GM19455 (cell line): Measurements from ENCODE around the gene ANK2.
A peak's percentile ranks its signal among the peaks of the same experiment; 100 is the strongest.

Experiments
- ATAC-seq: cut with Tn5 transposase; IDR thresholded peaks from one replicate; pipeline ENCODE4 v1.9.1; 2021; ENCODE audit not compliant: unreplicated experiment

The ANK2 gene

GRCh38 chr4:113049421-113050370, at the start of gene ANK2:
Gene ANK2, plus strand, starts transcription at chr4:113049653. Its CDS starts 76 bp downstream, at chr4:113049729.
- ATAC-seq = no peak

DNA sequence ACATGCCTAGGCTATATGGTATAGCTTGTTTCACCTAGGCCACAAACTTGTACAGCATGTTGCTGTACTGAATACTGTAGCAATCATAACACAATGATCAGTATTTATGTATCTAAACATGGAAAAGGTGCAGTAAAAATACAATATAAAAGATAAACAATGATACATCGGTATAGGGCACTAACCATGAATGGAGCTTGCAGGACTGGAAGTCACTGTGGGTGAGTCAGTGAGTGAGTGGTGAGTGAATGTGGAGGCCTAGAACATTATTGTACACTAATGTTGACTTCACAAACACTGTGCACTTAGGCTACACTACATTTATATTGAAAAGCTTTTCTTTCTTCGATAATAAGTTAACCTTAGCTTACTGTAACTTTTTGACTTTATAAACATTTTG, 45.6 kb upstream of the ANK2 start:
- no peak for ATAC-seq

GRCh38 chr4:113004655-113005054, 44.8 kb upstream of the ANK2 start:
- ATAC-seq = no peak

DNA sequence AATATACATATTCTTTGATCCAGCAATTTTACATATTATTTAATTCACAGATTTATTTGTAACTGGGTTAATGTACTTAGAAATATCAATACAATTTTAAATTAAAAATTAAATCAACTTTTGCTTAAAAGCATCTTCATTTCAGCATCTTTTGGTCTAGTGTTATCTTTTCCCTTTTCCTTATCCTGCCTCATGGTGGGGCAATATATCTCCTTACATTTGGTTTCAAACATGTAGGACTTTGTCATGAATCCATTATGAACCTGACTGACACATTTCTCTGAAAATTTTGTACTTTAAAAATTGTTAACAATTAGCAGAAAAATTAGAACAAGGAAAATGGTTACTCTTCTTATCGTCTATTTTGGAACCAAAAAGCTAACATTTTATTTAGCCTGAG, 42.8 kb upstream of the ANK2 start:
- no peak for ATAC-seq

DNA sequence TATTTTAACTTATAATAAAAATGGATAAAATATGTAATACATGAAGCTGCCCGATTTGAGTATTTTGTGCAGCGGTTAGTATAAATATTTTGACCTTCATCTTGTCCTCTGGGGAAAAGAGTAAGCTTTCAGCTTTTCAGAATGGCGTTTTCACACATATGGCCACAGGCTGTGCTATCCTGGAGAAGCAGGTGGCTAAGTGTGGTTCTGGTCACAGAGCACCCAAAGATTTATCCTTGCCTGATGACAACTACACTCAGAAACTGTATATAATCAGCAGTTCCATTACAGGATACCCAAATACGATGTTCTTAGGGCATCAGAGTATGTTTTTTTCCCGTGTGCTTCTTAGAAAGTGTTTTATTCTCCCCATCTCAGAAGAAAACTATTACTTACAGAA, 42.3 kb upstream of the ANK2 start:
- no peak for ATAC-seq

DNA sequence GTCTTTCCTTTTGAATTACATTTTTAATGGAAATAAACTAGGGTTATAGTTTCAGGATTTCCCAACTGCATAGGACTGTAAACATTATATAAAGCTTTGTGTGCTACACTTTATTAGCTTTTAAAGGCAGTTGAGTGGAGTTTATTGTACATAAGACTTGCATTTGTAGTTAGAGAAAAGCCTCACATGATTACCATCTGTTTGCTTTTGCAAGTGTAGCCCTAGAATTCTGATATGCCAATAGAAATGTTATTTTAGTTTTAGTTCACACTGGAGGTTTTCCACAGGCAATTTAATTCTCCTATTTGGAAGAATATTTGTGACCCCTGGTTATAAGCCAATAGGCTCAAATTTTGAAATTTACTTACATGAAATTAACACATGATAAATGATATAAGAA, 41.3 kb upstream of the ANK2 start:
- ATAC-seq = no peak

GRCh38 chr4:113008716-113009115, 40.7 kb upstream of the ANK2 start:
- ATAC-seq = no peak

- ATAC-seq = no peak
Observed at GRCh38 chr4:113009461-113009860, 40.0 kb upstream of the ANK2 start.

GRCh38 chr4:113012122-113012725, 37.2 kb upstream of the ANK2 start:
- ATAC-seq = no peak

- ATAC-seq = no peak
Observed at GRCh38 chr4:113012786-113013185, 36.7 kb upstream of the ANK2 start.

DNA sequence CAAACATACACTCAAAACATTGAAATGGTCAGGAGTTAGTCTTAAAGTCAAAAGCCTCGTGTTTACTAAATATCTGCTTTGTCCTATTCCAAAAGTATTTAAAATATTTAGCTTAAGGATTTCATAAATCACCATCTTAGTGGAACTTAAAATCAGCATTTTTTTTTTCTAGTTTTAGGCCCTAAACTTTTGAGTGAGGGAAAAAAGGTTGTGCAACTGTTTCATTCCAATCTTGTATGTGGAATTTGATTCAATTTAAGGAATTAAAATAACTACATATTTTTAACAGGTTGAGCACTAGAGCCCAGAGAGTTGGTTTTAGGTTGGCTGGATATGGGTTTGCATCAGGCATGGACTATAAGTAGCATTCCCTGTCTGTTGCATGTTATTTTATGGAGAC, 35.7 kb upstream of the ANK2 start:
- no peak for ATAC-seq

DNA sequence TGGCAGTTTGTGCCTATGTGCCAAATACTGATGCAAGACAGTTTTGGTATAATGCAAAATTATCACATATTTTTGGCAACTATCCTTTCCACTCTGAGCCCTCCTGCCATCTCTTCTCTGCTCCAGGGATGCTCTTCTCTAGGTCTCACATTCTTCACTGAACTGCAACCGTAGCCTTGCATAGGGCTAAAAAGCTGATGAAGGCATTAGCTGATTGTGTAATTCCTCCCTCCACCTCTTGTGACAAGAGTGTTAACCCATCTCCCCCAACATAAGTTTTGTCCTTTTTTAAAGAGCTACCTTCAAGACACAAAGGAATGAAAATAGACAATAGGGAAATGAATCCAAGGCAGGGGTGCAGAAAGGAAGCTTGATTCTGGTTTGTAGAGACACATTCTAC, 33.1 kb upstream of the ANK2 start:
- no peak for ATAC-seq

GRCh38 chr4:113020966-113021365, 28.5 kb upstream of the ANK2 start:
- no peak for ATAC-seq

- ATAC-seq = no peak
Observed at GRCh38 chr4:113024388-113024787, 25.1 kb upstream of the ANK2 start.

GRCh38 chr4:113025416-113025815, 24.0 kb upstream of the ANK2 start:
- no peak for ATAC-seq

DNA sequence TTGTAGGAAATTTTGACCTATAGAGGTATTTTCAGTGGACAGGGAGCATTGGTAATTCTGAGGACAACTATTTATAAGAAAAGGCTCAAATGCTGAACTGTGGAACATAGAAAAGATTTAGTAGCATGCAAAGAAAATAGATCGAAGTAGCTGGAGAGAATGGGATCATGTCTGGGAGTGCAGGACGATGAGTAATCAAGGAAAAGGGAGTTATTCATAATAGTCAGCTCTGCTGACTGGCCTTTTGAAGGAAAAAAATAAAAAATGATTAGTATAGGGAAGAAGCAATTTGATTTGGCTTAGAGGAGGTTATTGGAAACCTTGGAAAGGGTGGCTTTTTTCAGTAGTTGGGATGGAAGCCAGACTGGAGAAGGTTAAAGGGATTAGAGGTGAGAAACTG, 22.9 kb upstream of the ANK2 start:
- ATAC-seq = no peak

DNA sequence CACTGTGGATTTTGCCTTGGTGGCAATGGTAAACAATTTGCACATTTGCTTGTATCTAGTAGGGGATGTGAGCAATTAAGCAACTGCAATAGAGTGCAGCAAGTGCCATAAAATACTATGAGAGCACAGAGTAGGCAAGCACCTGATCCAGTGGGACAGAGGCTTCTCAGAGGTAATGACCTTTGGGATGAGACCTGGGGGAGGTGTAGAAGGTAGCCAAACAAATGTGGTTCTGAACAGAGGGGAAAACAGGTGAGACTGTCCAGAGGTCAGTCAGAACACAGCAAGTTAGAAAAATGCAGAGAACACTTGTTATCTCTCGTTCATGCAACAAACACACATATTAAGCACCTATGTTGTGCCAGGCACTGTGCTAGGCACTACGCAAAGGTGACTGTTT, 21.4 kb upstream of the ANK2 start:
- no peak for ATAC-seq

- no peak for ATAC-seq
Observed at GRCh38 chr4:113031212-113031611, 18.2 kb upstream of the ANK2 start.

- ATAC-seq = peak; percentile 79
Observed at GRCh38 chr4:113040793-113041192, 8.7 kb upstream of the ANK2 start.

- ATAC-seq = no peak
Observed at GRCh38 chr4:113042502-113042901, 7.0 kb upstream of the ANK2 start.

DNA sequence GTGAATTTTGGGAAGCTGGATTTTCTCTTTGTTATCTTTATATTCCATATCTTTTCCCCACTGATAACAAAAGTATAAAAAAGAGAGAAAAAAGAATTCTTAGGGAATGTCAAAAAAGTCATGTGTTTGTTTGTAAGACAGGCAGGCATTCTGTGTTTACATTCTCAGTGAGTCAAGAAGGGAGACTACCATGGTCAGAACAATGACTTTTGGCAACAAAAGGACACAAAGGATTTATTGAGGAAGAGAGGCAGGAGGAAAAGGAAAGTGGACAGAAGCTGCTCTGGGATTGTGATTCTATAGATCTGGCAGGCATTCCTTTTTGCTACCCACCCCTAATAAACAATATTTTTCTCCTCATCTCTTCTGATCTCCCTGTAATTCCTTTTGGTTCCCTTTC, 5.9 kb upstream of the ANK2 start:
- no peak for ATAC-seq

DNA sequence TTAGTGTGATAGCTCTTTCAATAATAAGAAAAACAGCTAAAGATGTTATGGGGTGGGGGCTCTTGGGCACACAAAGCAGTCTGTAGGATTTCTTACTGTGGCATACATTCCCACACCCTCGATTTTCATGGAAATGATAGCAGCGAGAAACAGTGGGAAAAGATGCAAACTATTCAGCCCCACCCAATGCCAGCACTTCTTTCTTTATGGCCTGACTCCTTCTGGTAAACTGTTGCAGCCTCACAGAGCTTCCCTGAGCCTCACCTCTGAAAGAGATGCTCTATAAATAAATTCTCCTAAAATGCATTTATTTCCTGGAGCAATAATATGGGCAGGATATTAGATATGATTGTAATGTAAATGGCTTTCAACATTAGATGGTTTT, 910 bp downstream of the ANK2 start:
- no peak for ATAC-seq

DNA sequence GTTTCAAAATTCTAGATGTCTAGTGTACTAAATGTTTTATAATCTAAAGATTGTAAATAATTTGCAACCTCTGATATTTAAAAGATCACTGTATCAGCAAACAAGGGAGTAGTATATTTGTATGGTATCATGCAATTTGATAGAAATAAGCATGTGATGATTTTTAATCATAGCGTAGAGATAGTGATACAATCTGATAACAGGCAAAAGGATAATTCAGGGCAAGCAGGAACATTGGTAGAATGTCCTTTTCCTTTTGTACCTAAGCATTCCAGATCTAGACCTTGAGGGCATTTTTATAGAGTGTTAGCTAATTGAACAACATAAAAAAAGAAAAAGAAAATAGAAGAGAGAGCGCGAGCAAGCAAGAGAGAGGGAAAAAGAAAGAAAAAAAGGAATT, 1.4 kb downstream of the ANK2 start:
- ATAC-seq = no peak
